ENCODE results near the gene ZBTB20. TPM values are rescaled to one million over a fixed set of nuclear protein-coding genes. Genes with fewer than 3 reads are reported as not detected.

Gene ZBTB20
- total RNA-seq, 2 experiments from 2014 or later = 5.1 to 5.3 TPM

GRCh38 chr3:114389156-114389555, 757.9 kb downstream of the ZBTB20 start:
- Mint-ChIP-seq H3K4me1 (ENCODE audit: low read depth) (peaks cover 30% of the 10 kb centered on the region), H3K27ac (peak overlapping the region; percentile 37), H3K27me3 (no peaks in the 10 kb centered on the region), H3K9me3 (no peaks in the 10 kb centered on the region), H3K36me3 (ENCODE audit: low read depth) (peaks cover 2% of the 10 kb centered on the region), H3K4me3 (no peak overlapping the region)
- TF ChIP-seq, protein P1, sequence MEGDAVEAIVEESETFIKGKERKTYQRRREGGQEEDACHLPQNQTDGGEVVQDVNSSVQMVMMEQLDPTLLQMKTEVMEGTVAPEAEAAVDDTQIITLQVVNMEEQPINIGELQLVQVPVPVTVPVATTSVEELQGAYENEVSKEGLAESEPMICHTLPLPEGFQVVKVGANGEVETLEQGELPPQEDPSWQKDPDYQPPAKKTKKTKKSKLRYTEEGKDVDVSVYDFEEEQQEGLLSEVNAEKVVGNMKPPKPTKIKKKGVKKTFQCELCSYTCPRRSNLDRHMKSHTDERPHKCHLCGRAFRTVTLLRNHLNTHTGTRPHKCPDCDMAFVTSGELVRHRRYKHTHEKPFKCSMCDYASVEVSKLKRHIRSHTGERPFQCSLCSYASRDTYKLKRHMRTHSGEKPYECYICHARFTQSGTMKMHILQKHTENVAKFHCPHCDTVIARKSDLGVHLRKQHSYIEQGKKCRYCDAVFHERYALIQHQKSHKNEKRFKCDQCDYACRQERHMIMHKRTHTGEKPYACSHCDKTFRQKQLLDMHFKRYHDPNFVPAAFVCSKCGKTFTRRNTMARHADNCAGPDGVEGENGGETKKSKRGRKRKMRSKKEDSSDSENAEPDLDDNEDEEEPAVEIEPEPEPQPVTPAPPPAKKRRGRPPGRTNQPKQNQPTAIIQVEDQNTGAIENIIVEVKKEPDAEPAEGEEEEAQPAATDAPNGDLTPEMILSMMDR (IDR thresholded peaks at IDR 0.05) = no peak
- ATAC-seq = peak; percentile 58
- intact Hi-C loops (cut with micrococcal nuclease) = no loop called here
- ChIA-PET CTCF (no interaction called here), POLR2A (no interaction called here)
- DNase-seq = peak; percentile 47

- H3K9me3 Mint-ChIP-seq = no peaks in the 10 kb centered on the region
- TF ChIP-seq, protein P1 (IDR thresholded peaks at IDR 0.05) = no peak
- ChIA-PET CTCF (interaction anchor here (0.6 to 9.3 kb wide), 38 partner anchors 10 to 448 kb away, joined by 3 to 175 read pairs (median 4); no protein-coding TSS in a partner anchor), POLR2A (interaction anchor here (0.7 to 0.8 kb wide), 2 partner anchors 55 to 84 kb away, joined by 3 read pairs; no protein-coding TSS in a partner anchor)
- no peak overlapping the region for H3K4me3 Mint-ChIP-seq
- H3K27ac Mint-ChIP-seq = no peak overlapping the region
- peaks cover 9% of the 10 kb centered on the region for H3K4me1 Mint-ChIP-seq (ENCODE audit: low read depth)
- intact Hi-C loops (cut with micrococcal nuclease) = no loop called here
- peaks cover 2% of the 10 kb centered on the region for H3K36me3 Mint-ChIP-seq (ENCODE audit: low read depth)
- H3K27me3 Mint-ChIP-seq = no peaks in the 10 kb centered on the region
- ATAC-seq = peak; percentile 15
- DNase-seq = no peak
These were observed 762.6 kb downstream of the ZBTB20 start for GRCh38 chr3:114384558-114384903.

DNA sequence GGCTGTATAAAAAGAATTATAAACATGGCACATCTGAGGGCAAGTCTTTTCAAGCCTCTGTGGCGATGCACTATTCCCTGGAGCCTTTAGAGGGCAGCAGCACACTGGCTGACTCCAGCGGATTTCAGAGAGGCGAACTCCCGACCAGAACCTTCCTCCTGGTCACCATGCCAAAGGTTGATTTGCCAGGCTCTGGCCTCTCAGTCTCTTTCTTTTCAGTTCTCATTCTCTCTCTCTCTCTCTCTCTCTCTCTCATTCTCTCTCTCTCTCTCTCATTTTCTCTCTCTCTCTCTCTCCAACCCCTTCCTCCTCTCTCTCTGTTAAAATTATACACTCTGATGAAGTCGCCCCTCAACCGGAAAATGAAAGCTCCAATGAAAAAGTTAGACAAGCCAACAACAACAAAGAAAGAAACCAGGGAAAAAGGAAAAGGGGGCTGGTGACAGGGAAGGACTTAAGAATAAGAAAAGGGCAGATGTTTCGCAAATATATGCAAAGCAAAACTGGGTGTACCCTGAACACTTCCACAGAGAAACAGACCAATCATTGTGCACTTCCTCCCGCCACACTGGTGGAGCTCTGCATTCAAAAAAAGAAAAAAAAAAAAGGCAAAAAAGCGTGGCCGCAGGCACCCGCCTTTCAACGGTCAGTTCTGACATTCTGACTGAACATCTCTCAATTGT, 763.1 kb downstream of the ZBTB20 start:
- no peak overlapping the region for H3K27ac Mint-ChIP-seq
- TF ChIP-seq, protein P1 (IDR thresholded peaks at IDR 0.05) = peak; percentile 93

DNA sequence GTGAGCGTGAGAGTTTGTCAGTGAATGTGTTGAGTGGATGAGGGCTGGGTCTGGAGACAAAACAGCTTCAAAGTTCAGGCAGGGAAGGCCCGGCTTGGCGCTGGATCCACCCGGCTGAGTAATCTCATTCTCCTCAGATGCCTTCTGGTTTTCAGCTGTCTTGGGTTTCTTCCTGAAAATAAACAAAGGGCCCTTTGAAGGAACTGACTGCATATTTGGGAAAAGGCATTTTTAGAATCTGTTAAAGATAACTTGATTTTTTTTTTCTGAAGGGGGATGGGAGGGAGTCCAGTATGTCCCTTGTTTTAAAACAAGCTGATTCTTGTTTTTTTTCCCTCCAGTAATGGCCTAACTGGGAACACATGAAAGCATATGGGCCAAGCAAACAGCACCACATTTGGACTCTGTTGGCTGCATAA, 766.8 kb downstream of the ZBTB20 start:
- intact Hi-C loops (cut with micrococcal nuclease) = no loop called here
- TF ChIP-seq, protein P1 (IDR thresholded peaks at IDR 0.05) = no peak
- H3K36me3 Mint-ChIP-seq (ENCODE audit: low read depth) = no peaks in the 10 kb centered on the region
- no peaks in the 10 kb centered on the region for H3K9me3 Mint-ChIP-seq
- ATAC-seq (no peak), DNase-seq (no peak)
- H3K27ac Mint-ChIP-seq = no peak overlapping the region
- H3K4me3 Mint-ChIP-seq = no peak overlapping the region
- no peaks in the 10 kb centered on the region for H3K27me3 Mint-ChIP-seq
- H3K4me1 Mint-ChIP-seq (ENCODE audit: low read depth) = no peaks in the 10 kb centered on the region
- ChIA-PET CTCF (interaction anchor here (0.8 to 9.3 kb wide), 7 partner anchors 9 to 711 kb away, joined by 3 to 175 read pairs (median 3); no protein-coding TSS in a partner anchor), POLR2A (interaction anchor here (0.5 to 1.0 kb wide), 2 partner anchors 74 to 444 kb away, joined by 3 read pairs; no protein-coding TSS in a partner anchor)

More for the DNA sequence above, 763.1 kb downstream of the ZBTB20 start:
- Mint-ChIP-seq H3K27me3 (no peaks in the 10 kb centered on the region), H3K4me3 (no peak overlapping the region), H3K36me3 (ENCODE audit: low read depth) (peaks cover under 1% of the 10 kb centered on the region), H3K4me1 (ENCODE audit: low read depth) (peaks cover 7% of the 10 kb centered on the region), H3K9me3 (no peaks in the 10 kb centered on the region)
- DNase-seq (peak; percentile 83), ATAC-seq (peak; percentile 96)
- ChIA-PET CTCF (interaction anchor here (0.6 to 9.3 kb wide), 45 partner anchors 10 to 449 kb away, joined by 3 to 175 read pairs (median 4); no protein-coding TSS in a partner anchor), POLR2A (interaction anchor here (0.7 to 0.8 kb wide), 2 partner anchors 55 to 84 kb away, joined by 3 read pairs; no protein-coding TSS in a partner anchor)
- intact Hi-C loops (cut with micrococcal nuclease) = loop anchor here (1.0 kb wide), 1 partner anchor 34 kb away; no protein-coding TSS in a partner anchor

DNA sequence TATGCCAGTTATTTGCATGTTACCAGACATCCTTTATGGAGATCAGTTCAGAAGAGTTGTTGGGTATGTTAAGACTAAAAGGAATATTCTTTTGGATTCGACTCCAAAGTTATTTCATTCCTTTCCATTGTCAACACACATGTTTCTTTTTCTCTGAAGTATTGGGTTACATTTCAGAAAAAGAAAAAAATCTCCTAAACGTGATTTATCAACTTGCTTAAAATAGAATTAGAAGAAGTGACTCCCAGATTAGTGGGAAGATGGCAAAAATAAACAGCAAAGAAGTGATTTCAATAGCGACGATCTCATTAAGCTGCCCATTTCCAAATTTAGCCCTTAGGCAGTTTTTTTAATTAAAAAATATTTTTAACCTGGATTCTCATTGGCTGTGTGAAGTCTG, 767.8 kb downstream of the ZBTB20 start:
- intact Hi-C loops (cut with micrococcal nuclease) = no loop called here
- POLR2A ChIA-PET = no interaction called here
- H3K36me3 Mint-ChIP-seq (ENCODE audit: low read depth) = no peaks in the 10 kb centered on the region

More for the DNA sequence above, 767.8 kb downstream of the ZBTB20 start:
- Mint-ChIP-seq H3K4me3 (no peak overlapping the region), H3K27ac (no peak overlapping the region), H3K27me3 (no peaks in the 10 kb centered on the region), H3K9me3 (no peaks in the 10 kb centered on the region), H3K4me1 (ENCODE audit: low read depth) (no peaks in the 10 kb centered on the region)
- ATAC-seq (no peak), DNase-seq (no peak)
- CTCF ChIA-PET = interaction anchor here (0.8 to 9.3 kb wide), 7 partner anchors 8 to 88 kb away, joined by 3 to 175 read pairs (median 3); no protein-coding TSS in a partner anchor
- TF ChIP-seq, protein P1 (IDR thresholded peaks at IDR 0.05) = no peak

Measured in activated CD8-positive, alpha-beta T cell treated with anti-CD3 and anti-CD28 coated beads for 36 hours (primary cell).